Mononuclear cell (primary cell): Measurements from ENCODE around the gene PTPRU. TPM values are rescaled to one million over a fixed set of nuclear protein-coding genes. Genes with fewer than 3 reads are reported as not detected.

ENCODE experiments used
- H3K27me3 ChIP-seq: 2 replicates; pipeline ENCODE4 v1.6.0; 2011; ENCODE audit warnings: low read length, control low read depth; ENCODE audit not compliant: insufficient read depth
- H3K4me1 ChIP-seq: 2 replicates; pipeline ENCODE4 v1.5.1; 2011; ENCODE audit warnings: mild to moderate bottlenecking, low read length, control low read depth; ENCODE audit not compliant: insufficient read depth
- H3K4me3 ChIP-seq: 2 replicates; pipeline ENCODE4 v1.5.1; 2011; ENCODE audit warnings: mild to moderate bottlenecking, low read length, moderate library complexity
- H3K9me3 ChIP-seq: 2 replicates; pipeline ENCODE4 v1.5.1; 2011; ENCODE audit warnings: low read depth, mild to moderate bottlenecking, control low read depth, low read length
- total RNA-seq: library from RNA; depleted of rRNA; stranded (reverse); fragments of >200 nt; gene quantifications from one replicate; pipeline ENCODE4 v1.2.3, GENCODE V29; 2012

PTPRU gene
- total RNA-seq, 1 donor = 0.52 TPM

- no peaks in the 10 kb centered on the region for H3K4me1 ChIP-seq
- no peaks in the 10 kb centered on the region for H3K9me3 ChIP-seq
- H3K4me3 ChIP-seq = no peak overlapping the region
- H3K27me3 ChIP-seq = no peaks in the 10 kb centered on the region
These were observed 129.8 kb downstream of the PTPRU start for GRCh38 chr1:29365906-29366670.

GRCh38 chr1:29368936-29369932 is 132.9 kb downstream of the PTPRU start:
- no peaks in the 10 kb centered on the region for H3K4me1 ChIP-seq
- H3K27me3 ChIP-seq = no peaks in the 10 kb centered on the region
- H3K9me3 ChIP-seq = no peaks in the 10 kb centered on the region

DNA sequence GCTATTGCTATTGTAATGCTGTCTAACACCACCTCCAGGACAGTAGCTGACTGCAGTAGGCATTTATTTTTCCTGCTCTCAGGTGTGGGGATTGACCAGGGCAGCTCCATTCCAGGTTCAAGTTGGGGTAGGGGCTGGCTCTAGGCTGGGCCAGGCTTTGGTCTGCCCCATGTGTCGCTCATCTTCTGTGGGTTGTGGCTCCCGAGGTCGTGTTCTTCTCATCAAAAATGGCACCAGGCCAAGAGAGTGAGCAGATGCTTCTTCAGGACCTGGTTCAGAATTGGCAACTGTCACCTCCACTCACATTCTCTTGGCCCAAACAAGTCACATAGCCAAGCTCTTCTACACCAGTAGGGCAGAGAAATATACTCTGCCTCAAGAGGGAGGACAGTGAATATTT is 133.7 kb downstream of the PTPRU start:
- Histone ChIP-seq H3K4me1 (no peaks in the 10 kb centered on the region), H3K9me3 (no peaks in the 10 kb centered on the region), H3K27me3 (no peaks in the 10 kb centered on the region), H3K4me3 (no peak overlapping the region)

More at GRCh38 chr1:29368936-29369932, 132.9 kb downstream of the PTPRU start:
- H3K4me3 ChIP-seq = no peak overlapping the region

- Histone ChIP-seq H3K27me3 (peaks cover 4% of the 10 kb centered on the region), H3K4me1 (no peaks in the 10 kb centered on the region), H3K4me3 (no peak overlapping the region), H3K9me3 (no peaks in the 10 kb centered on the region)
These were observed 135.0 kb downstream of the PTPRU start for GRCh38 chr1:29371332-29371731.

DNA sequence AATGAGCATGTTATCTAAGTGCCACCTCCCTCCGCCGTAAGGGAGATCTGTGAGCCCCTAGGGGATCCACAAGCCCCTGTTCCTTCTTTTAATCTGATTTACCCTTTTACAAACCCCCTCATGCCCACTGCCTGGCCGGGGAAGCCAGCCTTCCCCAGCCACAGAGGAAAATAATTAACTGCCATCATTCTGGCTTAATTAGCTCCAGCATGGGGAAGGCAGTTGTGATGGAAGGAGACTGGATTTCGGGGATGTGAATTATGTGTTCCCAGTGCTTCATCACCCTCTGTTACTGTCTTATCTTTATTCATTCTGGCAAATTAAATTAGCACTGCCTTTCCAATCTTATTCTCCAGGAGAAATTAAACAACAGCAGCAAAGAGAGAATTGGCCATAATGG is 135.8 kb downstream of the PTPRU start:
- Histone ChIP-seq H3K4me3 (no peak overlapping the region), H3K4me1 (no peaks in the 10 kb centered on the region), H3K9me3 (no peaks in the 10 kb centered on the region), H3K27me3 (peaks cover 4% of the 10 kb centered on the region)

Other genes starting within 250 kb of the PTPRU start
- not detected for gene TMEM200B, start 112.6 kb upstream of the PTPRU start, total RNA-seq
- 55.6 TPM for gene SRSF4, start 54.6 kb upstream of the PTPRU start, total RNA-seq
- gene MECR, start 5.6 kb upstream of the PTPRU start, total RNA-seq = 2.1 TPM